ENCODE data around the gene BBX.

The BBX gene

DNA sequence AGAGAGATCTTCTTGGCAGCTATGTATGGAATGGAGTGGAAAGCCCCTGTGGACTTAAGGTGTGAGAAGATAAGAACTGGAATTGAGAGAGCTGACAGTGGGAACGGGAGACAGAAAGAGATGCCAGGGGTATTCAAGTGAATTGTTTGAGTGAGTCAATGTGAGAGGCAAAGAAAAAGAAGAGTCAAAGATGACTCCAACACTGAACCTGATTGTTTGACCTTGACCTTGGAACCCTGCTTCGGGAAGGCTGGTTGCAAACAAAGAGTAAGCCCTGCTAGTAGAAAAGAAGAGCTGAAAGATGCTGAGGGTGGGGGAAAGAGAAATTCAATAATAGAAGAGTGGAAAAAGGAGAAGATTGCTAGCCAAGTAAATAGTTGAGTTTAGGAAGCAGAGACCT is 238.6 kb downstream of the BBX start:
- Histone ChIP-seq H2AK5ac (ENCODE audit: low read depth, low read length) (no peak overlapping the region), H3K27me3 (ENCODE audit: control insufficient read depth in 3 of 3, insufficient read depth in 3 of 3, low read depth in 1 of 3, low read length in 3 of 3) (no peaks in the 10 kb centered on the region), H2BK15ac (ENCODE audit: low read length) (no peak overlapping the region), H4K8ac (ENCODE audit: low read depth, low read length) (no peak overlapping the region), H3K9ac (ENCODE audit: low read depth, low read length, poor library complexity) (no peak overlapping the region), H3K4me1 (ENCODE audit: control insufficient read depth in 2 of 2, insufficient read depth in 1 of 2, low read depth in 1 of 2, low read length in 2 of 2) (peaks cover 0 to 11% of the 10 kb centered on the region in 2 donors), H3K9me3 (replicated peaks in 1 of 2; ENCODE audit: control insufficient read depth in 2 of 2, insufficient read depth in 1 of 2, low read depth in 1 of 2, low read length in 2 of 2) (no peaks in the 10 kb centered on the region), H3K36me3 (replicated peaks in 1 of 2; ENCODE audit: control insufficient read depth in 2 of 2, insufficient read depth in 2 of 2, low read length in 2 of 2) (peaks cover 3 to 10% of the 10 kb centered on the region in 2 donors), H3K27ac (replicated peaks; ENCODE audit: low read length) (no peak overlapping the region), H3K4ac (ENCODE audit: low read length) (no peak overlapping the region), H2BK12ac (ENCODE audit: low read length) (no peak overlapping the region), H3K4me2 (ENCODE audit: insufficient read depth, low read length, poor library complexity, severe bottlenecking) (no peak overlapping the region), H3K4me3 (ENCODE audit: low read length in 2 of 2) (no peak overlapping the region), H3K18ac (ENCODE audit: low read length) (no peak overlapping the region), H3K79me1 (ENCODE audit: low read depth, low read length) (no peaks in the 10 kb centered on the region), H2BK5ac (ENCODE audit: low read length) (no peak overlapping the region), H2AFZ (ENCODE audit: low read length) (no peak overlapping the region), H4K91ac (ENCODE audit: low read depth, low read length, poor library complexity) (no peak overlapping the region), H3K23ac (ENCODE audit: low read depth, low read length, poor library complexity) (no peak overlapping the region), H2BK120ac (ENCODE audit: low read depth, low read length) (no peak overlapping the region), H3K14ac (ENCODE audit: low read length) (no peak overlapping the region)
- no peak for DNase-seq (ENCODE audit: low spot score)
- no CpG with 5 or more reads among the region's 2 CpGs for WGBS, 2 donors (ENCODE audit: extremely low coverage in 2 of 2, insufficient read length in 2 of 2, insufficient replicate concordance in 1 of 2)

DNA sequence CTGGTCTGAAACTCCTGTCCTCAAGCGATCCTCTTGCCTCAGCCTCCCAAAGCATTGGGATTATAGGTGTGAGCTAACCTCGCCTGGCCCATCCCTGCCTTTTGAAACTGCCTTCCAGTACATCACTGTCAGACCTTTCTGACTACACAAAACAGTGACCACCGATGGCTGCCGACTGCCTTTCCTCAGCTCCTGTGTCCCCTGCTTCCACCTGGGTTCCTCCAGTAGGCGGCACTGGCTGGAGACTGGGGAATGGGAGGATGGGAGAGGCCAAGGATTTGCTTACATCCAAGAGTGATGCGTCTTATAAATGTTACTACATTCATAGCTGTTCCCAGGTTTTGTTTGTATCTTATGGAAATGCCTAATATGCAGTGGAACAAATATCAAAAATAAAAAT is 242.8 kb downstream of the BBX start:
- H3K9ac ChIP-seq (ENCODE audit: low read depth, low read length, poor library complexity): no peak overlapping the region
- no peak overlapping the region for H2BK15ac ChIP-seq (ENCODE audit: low read length)
- H4K8ac ChIP-seq (ENCODE audit: low read depth, low read length): no peak overlapping the region
- no peaks in the 10 kb centered on the region for H3K79me1 ChIP-seq (ENCODE audit: low read depth, low read length)
- no peak overlapping the region for H2AK5ac ChIP-seq (ENCODE audit: low read depth, low read length)
- no peaks in the 10 kb centered on the region for H3K9me3 ChIP-seq (replicated peaks in 1 of 2; ENCODE audit: control insufficient read depth in 2 of 2, insufficient read depth in 1 of 2, low read depth in 1 of 2, low read length in 2 of 2)
- no peak overlapping the region for H3K14ac ChIP-seq (ENCODE audit: low read length)
- H2BK120ac ChIP-seq (ENCODE audit: low read depth, low read length): no peak overlapping the region
- no peak overlapping the region for H2BK12ac ChIP-seq (ENCODE audit: low read length)
- H3K18ac ChIP-seq (ENCODE audit: low read length): no peak overlapping the region
- no peak overlapping the region for H3K23ac ChIP-seq (ENCODE audit: low read depth, low read length, poor library complexity)
- H4K91ac ChIP-seq (ENCODE audit: low read depth, low read length, poor library complexity): no peak overlapping the region
- no peak for DNase-seq (ENCODE audit: low spot score)
- no peak overlapping the region for H3K4ac ChIP-seq (ENCODE audit: low read length)
- peaks cover 0 to 11% of the 10 kb centered on the region in 2 donors for H3K4me1 ChIP-seq (ENCODE audit: control insufficient read depth in 2 of 2, insufficient read depth in 1 of 2, low read depth in 1 of 2, low read length in 2 of 2)
- H3K4me2 ChIP-seq (ENCODE audit: insufficient read depth, low read length, poor library complexity, severe bottlenecking): no peak overlapping the region
- no peak overlapping the region for H3K27ac ChIP-seq (replicated peaks; ENCODE audit: low read length)
- H2BK5ac ChIP-seq (ENCODE audit: low read length): no peak overlapping the region
- H3K36me3 ChIP-seq (replicated peaks in 1 of 2; ENCODE audit: control insufficient read depth in 2 of 2, insufficient read depth in 2 of 2, low read length in 2 of 2): peaks cover 3 to 6% of the 10 kb centered on the region in 2 donors
- no CpG with 5 or more reads among the region's 6 CpGs for WGBS, 2 donors (ENCODE audit: extremely low coverage in 2 of 2, insufficient read length in 2 of 2, insufficient replicate concordance in 1 of 2)
- no peak overlapping the region for H2AFZ ChIP-seq (ENCODE audit: low read length)
- H3K4me3 ChIP-seq (ENCODE audit: low read length in 2 of 2): no peak overlapping the region
- no peaks in the 10 kb centered on the region for H3K27me3 ChIP-seq (ENCODE audit: control insufficient read depth in 3 of 3, insufficient read depth in 3 of 3, low read depth in 1 of 3, low read length in 3 of 3)

DNA sequence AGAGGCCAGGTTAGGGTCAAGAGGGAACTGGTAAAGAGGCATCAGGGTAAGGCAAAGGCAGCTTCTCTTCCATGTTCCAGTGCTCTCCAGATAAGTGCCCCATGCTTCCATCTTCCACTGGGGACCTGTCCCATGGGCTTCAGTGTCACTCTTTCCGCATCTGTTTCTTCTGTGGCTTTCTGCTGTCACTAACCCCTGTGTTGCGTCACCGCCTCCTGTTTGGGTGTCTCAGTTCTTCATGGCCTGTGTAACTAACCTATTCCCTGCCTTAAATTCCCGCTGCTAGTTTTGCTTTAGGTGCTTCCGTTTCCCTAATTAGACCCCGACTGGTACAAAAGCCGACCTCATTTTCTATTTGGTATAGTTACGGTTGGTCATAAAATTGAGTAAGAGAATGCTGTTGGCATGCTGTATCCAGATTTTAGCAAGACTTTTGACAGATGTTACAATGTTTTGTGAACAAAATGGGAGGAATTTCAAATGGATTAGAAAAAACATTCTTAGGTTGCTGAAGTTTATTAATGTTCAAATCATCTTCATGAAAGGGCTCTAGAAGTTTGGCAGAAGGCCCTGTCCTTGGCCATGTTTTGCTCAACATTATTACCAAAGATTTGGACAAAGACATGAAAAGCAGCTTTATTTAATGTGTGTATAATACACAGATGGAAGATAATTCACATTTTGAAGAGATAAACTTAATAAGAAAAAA is 245.3 kb downstream of the BBX start:
- Histone ChIP-seq H3K4ac (ENCODE audit: low read length) (no peak overlapping the region), H3K23ac (ENCODE audit: low read depth, low read length, poor library complexity) (peak overlapping the region; percentile 65), H2BK12ac (ENCODE audit: low read length) (no peak overlapping the region), H2AK5ac (ENCODE audit: low read depth, low read length) (no peak overlapping the region), H2BK5ac (ENCODE audit: low read length) (no peak overlapping the region), H3K9ac (ENCODE audit: low read depth, low read length, poor library complexity) (peak overlapping the region; percentile 44), H3K79me1 (ENCODE audit: low read depth, low read length) (no peaks in the 10 kb centered on the region), H2BK120ac (ENCODE audit: low read depth, low read length) (no peak overlapping the region), H3K4me1 (ENCODE audit: control insufficient read depth in 2 of 2, insufficient read depth in 1 of 2, low read depth in 1 of 2, low read length in 2 of 2) (no peaks in the 10 kb centered on the region), H4K91ac (ENCODE audit: low read depth, low read length, poor library complexity) (no peak overlapping the region), H3K14ac (ENCODE audit: low read length) (no peak overlapping the region), H2AFZ (ENCODE audit: low read length) (no peak overlapping the region), H3K4me3 (ENCODE audit: low read length in 2 of 2) (no peak overlapping the region), H3K27ac (replicated peaks; ENCODE audit: low read length) (no peak overlapping the region), H2BK15ac (ENCODE audit: low read length) (no peak overlapping the region), H4K8ac (ENCODE audit: low read depth, low read length) (no peak overlapping the region), H3K36me3 (replicated peaks in 1 of 2; ENCODE audit: control insufficient read depth in 2 of 2, insufficient read depth in 2 of 2, low read length in 2 of 2) (peaks cover 3 to 6% of the 10 kb centered on the region in 2 donors), H3K18ac (ENCODE audit: low read length) (peak overlapping the region; percentile 52), H3K27me3 (ENCODE audit: control insufficient read depth in 3 of 3, insufficient read depth in 3 of 3, low read depth in 1 of 3, low read length in 3 of 3) (no peaks in the 10 kb centered on the region), H3K9me3 (replicated peaks in 1 of 2; ENCODE audit: control insufficient read depth in 2 of 2, insufficient read depth in 1 of 2, low read depth in 1 of 2, low read length in 2 of 2) (no peaks in the 10 kb centered on the region), H3K4me2 (ENCODE audit: insufficient read depth, low read length, poor library complexity, severe bottlenecking) (no peak overlapping the region)
- no peak for DNase-seq (ENCODE audit: low spot score)
- no CpG with 5 or more reads among the region's 8 CpGs for WGBS, 2 donors (ENCODE audit: extremely low coverage in 2 of 2, insufficient read length in 2 of 2, insufficient replicate concordance in 1 of 2)

DNA sequence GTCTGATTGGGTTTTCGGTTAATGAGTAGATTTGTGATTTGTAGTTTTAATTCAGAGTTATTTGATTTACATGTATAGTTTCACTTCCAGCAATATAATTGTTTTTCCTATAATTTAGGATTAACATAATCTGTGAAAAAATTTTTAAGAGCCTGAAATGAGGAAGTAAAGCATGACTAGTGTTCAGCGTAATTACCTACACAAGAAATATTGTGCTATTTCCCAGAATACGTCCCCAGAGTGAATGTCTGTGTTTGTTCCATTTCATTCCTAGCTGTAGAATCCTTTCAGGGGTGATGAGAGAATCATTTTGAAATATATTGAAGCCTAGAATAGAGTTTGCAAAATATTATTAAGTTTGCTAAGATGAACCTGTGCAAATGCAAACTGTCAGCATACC is 247.1 kb downstream of the BBX start:
- H3K4ac ChIP-seq (ENCODE audit: low read length): no peak overlapping the region
- H2BK5ac ChIP-seq (ENCODE audit: low read length): no peak overlapping the region
- no peak overlapping the region for H3K14ac ChIP-seq (ENCODE audit: low read length)
- H2AFZ ChIP-seq (ENCODE audit: low read length): no peak overlapping the region
- H3K36me3 ChIP-seq (replicated peaks in 1 of 2; ENCODE audit: control insufficient read depth in 2 of 2, insufficient read depth in 2 of 2, low read length in 2 of 2): peaks cover 6 to 19% of the 10 kb centered on the region in 2 donors
- no peak overlapping the region for H2BK15ac ChIP-seq (ENCODE audit: low read length)
- no peak overlapping the region for H4K8ac ChIP-seq (ENCODE audit: low read depth, low read length)
- H3K79me1 ChIP-seq (ENCODE audit: low read depth, low read length): no peaks in the 10 kb centered on the region
- H3K27ac ChIP-seq (replicated peaks; ENCODE audit: low read length): no peak overlapping the region
- no peak overlapping the region for H2BK12ac ChIP-seq (ENCODE audit: low read length)
- H3K4me3 ChIP-seq (ENCODE audit: low read length in 2 of 2): no peak overlapping the region
- H4K91ac ChIP-seq (ENCODE audit: low read depth, low read length, poor library complexity): no peak overlapping the region
- no peak overlapping the region for H2AK5ac ChIP-seq (ENCODE audit: low read depth, low read length)
- no CpG with 5 or more reads among the region's 3 CpGs for WGBS, 2 donors (ENCODE audit: extremely low coverage in 2 of 2, insufficient read length in 2 of 2, insufficient replicate concordance in 1 of 2)
- H3K23ac ChIP-seq (ENCODE audit: low read depth, low read length, poor library complexity): no peak overlapping the region
- H3K27me3 ChIP-seq (ENCODE audit: control insufficient read depth in 3 of 3, insufficient read depth in 3 of 3, low read depth in 1 of 3, low read length in 3 of 3): no peaks in the 10 kb centered on the region
- H3K9ac ChIP-seq (ENCODE audit: low read depth, low read length, poor library complexity): no peak overlapping the region
- no peak overlapping the region for H2BK120ac ChIP-seq (ENCODE audit: low read depth, low read length)
- no peaks in the 10 kb centered on the region for H3K4me1 ChIP-seq (ENCODE audit: control insufficient read depth in 2 of 2, insufficient read depth in 1 of 2, low read depth in 1 of 2, low read length in 2 of 2)
- no peak for DNase-seq (ENCODE audit: low spot score)
- no peaks in the 10 kb centered on the region for H3K9me3 ChIP-seq (replicated peaks in 1 of 2; ENCODE audit: control insufficient read depth in 2 of 2, insufficient read depth in 1 of 2, low read depth in 1 of 2, low read length in 2 of 2)
- no peak overlapping the region for H3K18ac ChIP-seq (ENCODE audit: low read length)
- H3K4me2 ChIP-seq (ENCODE audit: insufficient read depth, low read length, poor library complexity, severe bottlenecking): no peak overlapping the region
